ENCODE measurements around the gene MERTK.

The MERTK gene

DNA sequence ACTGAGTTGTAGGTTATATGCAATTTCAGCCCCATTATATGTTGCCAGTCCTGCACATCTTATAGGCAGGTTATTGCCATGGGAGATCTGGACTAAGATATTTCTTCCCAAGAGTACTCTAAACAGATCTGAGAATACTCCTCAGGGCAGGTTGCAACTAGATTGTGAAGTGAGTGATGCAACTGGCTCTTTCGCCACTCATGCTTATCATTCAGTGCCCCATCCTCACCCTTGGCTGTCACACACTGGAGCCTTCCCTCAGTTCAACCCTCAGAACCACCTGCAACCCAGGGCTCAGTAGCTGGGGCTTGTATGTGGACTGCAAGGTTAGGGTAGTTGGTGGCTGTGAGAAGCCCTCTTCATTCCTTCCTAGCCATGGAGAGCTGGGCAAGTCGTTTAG, 14.1 kb downstream of the MERTK start:
- no peak for DNase-seq (ENCODE audit: low read depth)
- TF ChIP-seq, protein P1, sequence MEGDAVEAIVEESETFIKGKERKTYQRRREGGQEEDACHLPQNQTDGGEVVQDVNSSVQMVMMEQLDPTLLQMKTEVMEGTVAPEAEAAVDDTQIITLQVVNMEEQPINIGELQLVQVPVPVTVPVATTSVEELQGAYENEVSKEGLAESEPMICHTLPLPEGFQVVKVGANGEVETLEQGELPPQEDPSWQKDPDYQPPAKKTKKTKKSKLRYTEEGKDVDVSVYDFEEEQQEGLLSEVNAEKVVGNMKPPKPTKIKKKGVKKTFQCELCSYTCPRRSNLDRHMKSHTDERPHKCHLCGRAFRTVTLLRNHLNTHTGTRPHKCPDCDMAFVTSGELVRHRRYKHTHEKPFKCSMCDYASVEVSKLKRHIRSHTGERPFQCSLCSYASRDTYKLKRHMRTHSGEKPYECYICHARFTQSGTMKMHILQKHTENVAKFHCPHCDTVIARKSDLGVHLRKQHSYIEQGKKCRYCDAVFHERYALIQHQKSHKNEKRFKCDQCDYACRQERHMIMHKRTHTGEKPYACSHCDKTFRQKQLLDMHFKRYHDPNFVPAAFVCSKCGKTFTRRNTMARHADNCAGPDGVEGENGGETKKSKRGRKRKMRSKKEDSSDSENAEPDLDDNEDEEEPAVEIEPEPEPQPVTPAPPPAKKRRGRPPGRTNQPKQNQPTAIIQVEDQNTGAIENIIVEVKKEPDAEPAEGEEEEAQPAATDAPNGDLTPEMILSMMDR (IDR thresholded peaks at IDR 0.05; ENCODE audit: low read depth, low read length, missing control alignments) = no peak
- H3K4me3 ChIP-seq (ENCODE audit: low read depth, low read length) = no peak overlapping the region

DNA sequence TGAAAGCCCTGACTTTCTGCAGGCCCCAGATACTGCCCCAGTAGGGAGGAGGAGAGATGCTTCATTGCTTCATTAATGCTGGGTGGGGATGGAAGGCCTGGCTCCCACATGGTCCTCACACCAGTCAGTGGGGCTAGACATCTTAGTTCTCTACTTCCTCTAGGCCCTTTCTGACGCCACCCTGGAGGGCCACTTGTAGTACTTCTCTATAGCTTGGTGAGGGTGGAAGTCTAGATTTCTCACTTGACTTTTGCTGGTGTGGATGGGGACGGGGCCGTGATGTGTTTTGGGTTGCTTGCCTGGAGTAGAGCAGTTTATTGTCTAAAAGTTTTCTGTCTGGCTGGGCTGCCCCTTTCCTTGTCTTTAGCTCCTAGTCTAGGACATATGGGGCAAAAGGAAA, 18.7 kb downstream of the MERTK start:
- TF ChIP-seq, protein P1 (IDR thresholded peaks at IDR 0.05; ENCODE audit: low read depth, low read length, missing control alignments) = no peak
- no peak overlapping the region for H3K4me3 ChIP-seq (ENCODE audit: low read depth, low read length)

DNA sequence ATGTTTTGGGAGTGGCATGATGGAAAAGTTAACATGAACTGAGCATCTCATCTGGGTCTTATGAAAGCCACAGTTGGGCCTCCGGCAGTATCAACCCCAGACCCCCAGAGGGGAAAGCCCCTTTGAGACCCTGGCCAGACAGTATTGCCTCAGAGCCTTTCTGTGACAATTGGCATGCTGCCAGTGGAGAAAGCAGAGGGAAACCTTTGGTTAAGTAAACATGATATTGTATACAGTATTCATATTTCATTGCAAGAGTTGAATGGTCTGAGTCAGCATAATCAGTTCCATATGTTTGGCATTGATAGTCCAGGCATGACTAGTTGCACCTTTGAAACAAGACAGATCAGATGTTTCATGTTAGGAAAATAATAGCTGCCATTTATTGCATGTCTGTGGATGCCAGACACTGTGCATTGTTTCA, 20.0 kb downstream of the MERTK start:
- DNase-seq (ENCODE audit: low read depth) = no peak
- TF ChIP-seq, protein P1 (IDR thresholded peaks at IDR 0.05; ENCODE audit: low read depth, low read length, missing control alignments) = no peak

More for the DNA sequence above, 18.7 kb downstream of the MERTK start:
- no peak for DNase-seq (ENCODE audit: low read depth)

DNA sequence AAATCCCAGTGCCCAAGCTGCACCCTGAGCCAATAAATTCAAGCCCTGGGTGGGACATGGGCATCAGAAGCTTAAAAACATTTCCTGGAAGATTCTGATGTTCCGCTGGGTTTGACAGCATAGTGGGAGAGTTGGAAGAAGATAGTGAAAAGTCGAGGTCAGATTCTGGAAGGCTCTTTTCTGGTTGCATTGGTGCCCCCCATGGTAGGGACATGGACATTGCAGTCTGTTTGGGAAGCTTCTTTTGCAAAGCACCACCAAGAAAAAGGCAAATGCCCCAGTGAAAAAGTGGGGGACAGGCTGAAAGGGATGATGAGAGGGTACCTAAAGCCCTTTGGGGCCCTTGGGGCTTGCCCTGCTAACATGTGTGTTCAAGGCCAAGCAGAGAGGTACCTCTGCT, 21.0 kb downstream of the MERTK start:
- no peak for DNase-seq (ENCODE audit: low read depth)
- TF ChIP-seq, protein P1 (IDR thresholded peaks at IDR 0.05; ENCODE audit: low read depth, low read length, missing control alignments) = peak; percentile 33
- H3K4me3 ChIP-seq (ENCODE audit: low read depth, low read length) = no peak overlapping the region

More for the DNA sequence above, 20.0 kb downstream of the MERTK start:
- no peak overlapping the region for H3K4me3 ChIP-seq (ENCODE audit: low read depth, low read length)

DNA sequence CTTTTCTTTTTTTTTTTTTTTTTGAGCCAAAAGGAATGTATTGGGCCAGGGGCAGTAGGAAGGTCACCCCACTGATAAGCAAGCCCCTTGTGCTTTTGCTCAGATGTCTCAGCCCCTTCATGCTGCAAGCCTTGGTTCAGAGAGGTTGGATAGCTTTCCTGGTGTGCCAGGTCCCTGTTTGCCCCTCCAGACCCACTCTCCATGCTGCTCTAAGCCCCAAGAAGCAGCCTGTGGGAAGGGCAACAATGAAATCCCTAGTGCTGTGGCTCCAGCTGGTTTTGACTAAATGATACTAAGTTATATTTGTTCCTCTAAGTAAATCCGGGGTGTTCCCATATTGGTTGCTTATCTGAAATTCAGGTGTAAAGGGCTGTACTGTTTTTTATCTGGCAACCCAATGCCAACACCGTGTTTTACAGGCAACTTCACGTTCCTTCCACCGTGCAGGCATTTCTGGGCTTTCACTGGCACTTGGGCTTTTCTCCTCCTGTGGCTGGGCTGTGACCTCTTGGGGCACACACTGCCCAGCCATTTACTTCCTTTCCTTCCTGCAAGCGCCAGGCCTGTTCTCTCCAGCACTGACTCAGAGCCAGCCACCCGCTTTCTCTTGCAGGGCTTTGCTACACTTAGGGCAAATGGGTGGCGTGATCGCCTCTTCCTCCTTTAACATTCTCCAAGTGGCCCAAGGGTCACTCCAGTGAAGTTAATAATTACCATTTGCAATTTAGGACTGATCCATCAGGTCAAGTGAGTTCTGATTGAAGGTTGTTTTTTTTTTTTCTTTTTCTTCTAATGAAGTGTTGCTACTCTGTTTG, 21.6 kb downstream of the MERTK start:
- no peak overlapping the region for H3K4me3 ChIP-seq (ENCODE audit: low read depth, low read length)
- no peak for DNase-seq (ENCODE audit: low read depth)
- TF ChIP-seq, protein P1 (IDR thresholded peaks at IDR 0.05; ENCODE audit: low read depth, low read length, missing control alignments) = no peak

DNA sequence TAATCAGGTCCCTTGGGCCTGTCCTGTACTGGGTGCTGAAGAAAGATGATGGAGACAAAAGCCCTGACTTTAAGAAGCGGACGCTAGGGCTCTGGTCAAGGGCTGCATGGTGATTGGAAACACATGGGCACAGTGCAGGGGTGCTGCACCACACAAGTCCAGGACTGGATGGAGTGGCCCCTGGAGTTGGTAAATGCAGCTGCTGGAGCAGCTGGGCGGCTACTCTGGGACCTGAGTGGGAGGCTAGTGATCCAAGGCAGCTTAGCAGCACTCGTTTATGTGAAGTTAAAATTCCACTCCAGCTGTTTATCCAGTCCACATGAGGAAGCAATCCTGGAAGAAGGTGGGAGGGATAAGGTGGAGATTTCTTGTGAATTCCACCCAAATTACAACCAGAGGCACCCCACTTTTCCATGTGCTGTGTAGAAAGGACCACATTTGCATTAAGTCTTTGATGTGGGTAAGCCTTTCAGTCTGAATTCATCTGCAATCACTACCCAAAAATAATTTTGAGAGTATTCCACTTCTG, 24.9 kb downstream of the MERTK start:
- no peak overlapping the region for H3K4me3 ChIP-seq (ENCODE audit: low read depth, low read length)
- TF ChIP-seq, protein P1 (IDR thresholded peaks at IDR 0.05; ENCODE audit: low read depth, low read length, missing control alignments) = no peak
- no peak for DNase-seq (ENCODE audit: low read depth)

All from GM12864 (cell line).